Stimulated activated CD4-positive, alpha-beta T cell treated with anti-CD3 and anti-CD28 coated beads, TNF-alpha, amount 100 ng/mL, for 48 hours (primary cell): ENCODE measurements around the gene GRID2.

Source experiments
- DNase-seq, 3 donors: peaks; one replicate each; pipeline ENCODE4 v3.0.0-alpha.2; 2020; ENCODE audit warnings: low read depth in 3 of 3

The GRID2 gene

DNA sequence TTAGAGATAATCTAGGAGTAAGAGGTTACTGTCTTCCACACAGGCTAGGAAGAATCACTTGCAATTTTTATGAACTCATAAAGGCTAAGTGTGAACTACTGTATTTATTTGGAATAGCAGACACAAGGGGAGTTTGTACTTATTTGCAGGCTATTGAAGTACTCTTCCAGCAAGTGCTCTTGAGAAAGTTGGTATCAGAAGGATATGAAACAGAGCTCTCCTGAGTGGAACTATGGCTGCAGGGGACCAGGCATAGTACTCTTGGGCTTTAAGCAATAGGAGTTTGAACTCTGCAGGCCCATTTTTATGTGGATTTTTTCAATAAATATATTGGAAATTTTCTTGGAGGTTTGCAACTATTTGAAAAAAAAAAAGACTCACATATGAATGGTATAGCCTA, 768.5 kb downstream of the GRID2 start:
- no peak for DNase-seq

DNA sequence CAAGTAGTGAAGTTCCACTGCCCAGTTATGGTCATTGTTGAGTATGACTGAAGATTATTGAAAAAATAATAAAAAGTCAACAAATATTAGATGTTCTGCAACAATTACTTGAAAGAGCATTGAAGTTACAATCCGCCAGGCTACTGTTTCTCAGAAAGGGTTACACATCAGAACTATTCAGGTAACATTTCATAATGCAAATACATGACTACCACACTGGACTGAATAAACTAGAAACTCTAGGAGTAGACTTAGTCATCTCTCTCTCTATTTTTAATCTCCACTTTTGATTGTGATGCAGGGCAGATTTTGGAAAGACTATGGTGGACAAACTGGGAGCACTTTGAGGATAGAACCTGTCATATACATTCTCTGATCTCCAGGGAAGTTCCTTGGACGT, 776.5 kb downstream of the GRID2 start:
- DNase-seq = no peak

DNA sequence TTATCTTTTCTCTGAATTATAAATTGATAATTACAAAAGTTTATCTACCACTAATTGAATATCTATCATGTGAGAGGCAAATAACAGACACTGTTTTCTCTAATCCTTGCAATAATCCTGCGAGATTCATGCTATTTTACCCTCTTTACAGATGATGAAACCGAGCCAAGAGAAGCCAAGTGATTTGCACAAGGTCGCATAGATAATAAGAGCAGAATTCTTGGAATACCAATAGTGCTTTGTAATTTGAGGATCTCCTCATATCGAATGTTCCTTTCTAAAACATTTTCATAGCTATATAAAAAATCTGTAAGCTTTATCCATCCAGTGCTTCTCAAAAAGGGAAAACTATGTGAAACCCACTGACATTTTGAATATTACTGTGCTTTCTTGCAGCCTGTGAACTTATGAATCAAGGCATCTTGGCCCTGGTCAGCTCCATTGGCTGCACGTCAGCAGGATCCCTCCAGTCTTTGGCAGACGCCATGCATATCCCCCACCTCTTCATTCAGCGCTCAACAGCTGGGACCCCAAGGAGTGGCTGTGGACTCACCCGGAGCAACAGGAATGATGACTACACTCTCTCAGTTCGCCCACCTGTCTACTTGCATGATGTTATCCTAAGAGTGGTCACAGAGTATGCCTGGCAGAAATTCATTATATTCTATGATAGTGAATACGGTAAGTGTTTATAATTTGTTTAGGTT, 781.0 kb downstream of the GRID2 start:
- DNase-seq = no peak

DNA sequence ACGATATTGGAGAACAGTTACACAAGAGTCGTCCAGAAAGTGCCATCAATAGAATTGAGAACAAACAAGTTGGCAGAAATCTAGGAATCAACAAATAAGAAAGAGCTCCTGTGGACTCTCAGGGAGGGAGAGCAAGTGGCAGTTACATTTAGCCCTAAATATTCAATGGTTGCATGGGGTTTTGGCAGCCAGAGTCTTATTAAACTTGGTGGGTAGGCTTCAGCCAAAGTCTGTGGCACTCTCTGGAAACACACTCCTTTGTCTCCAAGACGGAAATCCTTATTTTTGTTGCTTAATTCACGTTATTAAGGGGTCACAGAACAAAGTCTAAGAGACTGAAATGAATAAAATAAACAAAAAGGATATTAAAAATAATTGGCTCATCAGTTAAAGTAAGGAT, 782.6 kb downstream of the GRID2 start:
- no peak for DNase-seq

DNA sequence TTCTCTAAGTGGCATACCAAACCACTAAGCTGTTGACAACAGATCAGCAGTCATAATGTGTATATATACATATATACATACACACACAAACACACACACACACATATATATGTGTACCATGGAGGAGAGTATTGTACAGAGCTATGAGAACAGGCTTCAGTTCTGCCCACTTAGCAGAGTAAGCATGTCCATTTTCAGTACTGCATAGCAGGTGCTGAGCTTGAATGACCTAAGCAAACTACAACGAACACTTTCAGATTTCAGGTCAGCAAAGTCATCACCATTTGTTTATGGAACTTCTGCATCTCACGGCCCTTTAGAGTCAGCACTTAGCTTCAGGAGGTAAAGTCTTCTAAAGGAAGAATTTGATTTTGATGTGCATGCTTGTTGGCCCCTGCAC, 789.0 kb downstream of the GRID2 start:
- DNase-seq = no peak

DNA sequence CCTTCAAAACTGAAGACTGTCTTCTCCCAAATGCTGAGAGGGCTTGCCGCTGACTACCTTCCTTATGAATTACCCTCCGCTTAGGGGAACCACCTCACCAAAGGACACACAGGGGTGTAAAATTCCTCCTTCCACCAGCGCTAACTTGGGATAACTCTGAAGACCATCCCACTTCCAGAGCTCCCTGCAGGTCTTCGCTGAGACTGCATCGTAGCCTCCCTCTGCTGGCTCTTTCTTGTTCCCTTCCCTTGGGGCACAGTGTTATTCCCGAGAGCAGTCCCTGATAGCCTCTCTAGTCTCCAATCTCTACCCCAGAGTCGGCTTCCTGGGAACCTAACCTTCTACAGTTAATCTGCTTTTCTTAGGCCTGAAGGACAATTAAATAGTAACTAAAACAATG, 799.3 kb downstream of the GRID2 start:
- DNase-seq = no peak

DNA sequence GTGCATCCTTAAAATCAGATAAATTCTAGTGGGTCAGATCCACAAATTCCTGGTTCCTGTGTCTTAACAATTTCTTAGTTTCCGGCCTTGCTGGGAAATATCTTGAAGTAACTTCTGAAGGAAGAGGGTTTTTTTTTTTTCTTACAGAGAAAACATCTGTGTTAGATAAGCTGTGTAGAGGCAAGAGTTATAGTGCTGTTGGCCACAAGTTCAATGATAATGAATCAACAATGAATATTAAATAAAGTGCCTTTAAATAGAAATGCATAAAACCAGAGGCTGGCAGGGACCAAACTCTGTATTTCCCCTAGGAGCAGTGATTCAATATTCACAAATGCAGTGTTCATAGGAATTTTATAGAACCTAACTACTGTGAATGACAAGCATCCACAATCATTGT, 812.9 kb downstream of the GRID2 start:
- DNase-seq = no peak

DNA sequence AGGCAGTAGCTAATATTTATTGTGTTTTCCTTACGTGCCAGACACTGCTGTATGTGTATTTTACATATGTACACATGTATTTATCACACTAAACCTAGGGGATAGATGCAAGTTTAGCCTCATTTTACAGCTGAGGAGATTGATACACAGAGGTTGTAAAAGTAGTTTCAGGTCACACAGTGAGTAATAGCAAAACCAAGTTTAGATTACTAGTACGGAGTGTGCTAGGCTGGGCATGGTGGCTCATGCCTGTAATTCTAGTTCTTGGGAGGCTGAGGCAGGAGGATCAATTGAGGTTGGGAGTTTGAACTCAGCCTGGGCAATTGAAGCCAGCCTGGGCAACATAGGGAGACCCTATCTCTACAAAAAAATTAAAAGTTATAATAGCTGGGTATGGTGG, 823.7 kb downstream of the GRID2 start:
- no peak for DNase-seq

DNA sequence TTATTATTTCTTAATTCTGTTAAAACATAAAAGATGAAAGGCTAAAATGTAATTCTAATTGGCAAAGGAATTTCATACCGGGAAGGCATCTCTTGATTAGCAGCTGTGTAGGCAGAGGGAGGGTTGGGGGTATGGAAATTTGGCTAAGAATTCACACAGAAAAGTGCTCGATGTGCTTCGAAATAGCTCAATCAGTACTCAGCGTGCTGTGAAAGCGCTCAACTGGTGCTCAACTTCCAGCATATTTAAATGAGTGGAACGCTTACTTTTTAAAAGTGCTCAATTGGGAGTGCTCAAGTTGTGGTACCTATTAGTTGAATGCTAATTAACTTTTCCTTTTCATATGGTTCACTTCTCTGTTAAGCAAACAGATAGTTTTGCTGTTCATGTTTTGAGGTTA, 828.9 kb downstream of the GRID2 start:
- DNase-seq = no peak

DNA sequence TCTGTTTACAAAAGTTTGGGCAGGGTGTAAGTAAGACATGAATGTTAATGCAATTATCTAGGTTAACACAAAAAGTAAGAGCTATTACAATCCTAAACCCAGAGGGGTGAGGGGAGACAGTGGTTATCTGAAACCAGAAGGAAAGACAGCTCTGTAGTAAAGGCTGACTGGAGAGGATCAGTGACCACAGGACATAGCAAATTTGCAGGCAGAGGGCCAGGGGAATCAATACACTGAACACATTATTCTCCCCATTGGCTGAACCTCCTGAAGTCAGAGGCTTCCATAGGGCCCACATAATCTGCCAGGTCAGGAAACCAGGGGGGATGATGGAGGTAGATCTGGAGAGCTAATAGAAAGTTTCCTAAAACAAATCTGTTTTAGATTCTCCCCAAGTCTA, 835.4 kb downstream of the GRID2 start:
- no peak for DNase-seq

DNA sequence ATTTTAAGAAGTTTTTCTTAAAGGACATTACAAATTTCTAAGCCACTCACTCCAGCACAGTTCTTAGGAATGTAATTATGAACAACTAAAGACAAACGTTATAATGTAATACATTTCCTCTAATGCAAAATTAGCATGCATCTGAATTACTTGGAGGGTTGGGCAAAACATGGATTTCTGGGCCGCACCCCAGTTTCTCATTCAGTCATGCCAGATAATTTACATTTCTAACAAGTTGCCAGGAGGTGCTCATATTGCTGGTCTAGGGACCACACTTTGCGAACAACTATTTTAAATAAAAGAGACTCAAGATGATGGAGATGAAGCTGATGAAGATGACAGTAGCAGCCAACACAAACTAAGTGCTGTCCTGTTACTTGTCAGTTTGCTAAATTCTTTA, 840.1 kb downstream of the GRID2 start:
- no peak for DNase-seq

DNA sequence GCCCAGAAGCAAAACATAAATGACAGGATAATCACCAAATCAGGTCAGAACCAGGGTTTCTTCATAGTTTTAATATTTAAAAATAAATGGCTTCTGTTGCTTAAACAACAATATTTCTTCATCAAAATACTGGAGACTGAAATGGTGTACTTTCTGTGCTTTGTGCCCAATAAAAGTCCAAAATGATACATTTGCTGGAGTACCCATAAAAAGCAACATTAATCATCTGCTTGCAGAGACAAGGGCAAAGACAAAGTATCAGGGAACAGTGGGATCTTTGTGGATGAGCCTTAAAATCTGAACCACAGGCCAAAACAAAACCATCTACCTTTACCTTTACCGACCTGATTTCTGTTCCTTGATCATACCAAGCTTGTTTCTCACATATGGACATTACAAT, 840.9 kb downstream of the GRID2 start:
- no peak for DNase-seq

DNA sequence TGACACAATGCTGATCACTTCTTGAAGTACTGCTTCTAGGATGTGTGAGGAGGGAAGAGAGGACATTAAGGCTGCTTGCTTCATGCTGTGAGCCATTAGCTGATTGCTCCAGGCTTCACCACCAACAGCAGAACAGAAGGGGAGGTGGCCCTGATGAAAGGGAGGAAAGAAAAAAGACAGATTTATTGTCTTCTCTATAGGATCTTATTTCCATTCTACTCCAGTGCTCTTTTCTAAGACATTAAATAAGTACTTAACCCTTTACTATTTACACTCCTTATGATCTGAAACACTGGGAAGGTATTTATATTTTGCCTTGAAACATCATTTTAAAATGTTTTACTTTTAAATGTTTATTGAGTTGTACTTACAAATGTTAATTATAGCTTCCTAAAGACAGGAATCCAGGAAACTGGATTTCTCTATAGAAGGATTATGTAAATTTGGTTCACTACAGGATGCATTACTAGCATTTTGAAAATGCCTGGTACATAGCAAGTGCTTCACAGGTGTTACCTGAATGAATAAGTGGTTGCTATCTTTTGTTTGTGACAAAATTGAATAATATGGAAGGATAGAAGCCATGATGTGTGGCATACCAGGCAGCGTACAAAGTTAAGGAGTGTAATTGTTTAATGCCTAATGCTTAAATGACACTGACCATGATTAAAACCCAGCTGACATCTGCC, 843.9 kb downstream of the GRID2 start:
- DNase-seq = no peak

DNA sequence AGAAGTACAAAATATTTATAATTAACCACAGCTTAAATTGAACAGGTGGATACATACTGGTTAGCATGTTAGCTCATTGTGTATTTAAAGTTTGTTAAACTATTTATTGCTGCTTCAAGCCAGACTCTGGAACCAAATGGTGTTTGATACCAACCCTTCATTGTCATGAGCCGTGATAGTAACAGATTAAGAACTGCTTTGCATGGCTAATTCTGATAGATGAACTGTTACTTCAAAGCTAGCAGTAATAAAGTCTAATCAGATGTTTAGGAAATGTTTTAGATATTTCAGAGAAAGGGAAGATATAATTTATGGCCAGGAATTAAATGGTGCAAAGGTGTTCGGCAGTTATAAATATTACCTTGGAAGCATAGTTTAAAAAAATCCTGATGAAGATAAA, 848.7 kb downstream of the GRID2 start:
- no peak for DNase-seq

DNA sequence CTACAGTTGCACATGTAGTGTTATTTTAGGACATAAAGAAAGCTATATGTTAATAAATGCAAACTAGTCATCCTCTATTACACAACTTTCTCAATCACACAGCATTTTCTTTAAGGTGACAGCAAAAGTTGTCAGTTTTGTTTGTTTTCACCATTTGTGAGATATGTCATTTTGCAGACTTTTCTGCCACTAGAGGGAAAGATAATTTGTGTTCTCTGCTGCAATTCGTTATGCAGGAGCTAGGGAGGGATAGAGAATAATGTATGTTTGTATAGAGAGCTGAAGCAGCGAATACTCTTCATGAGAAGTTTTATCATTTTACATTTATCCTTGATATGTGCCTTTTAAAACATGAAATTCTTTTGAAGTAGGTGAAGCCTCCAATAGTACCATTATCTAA, 854.2 kb downstream of the GRID2 start:
- DNase-seq = no peak

DNA sequence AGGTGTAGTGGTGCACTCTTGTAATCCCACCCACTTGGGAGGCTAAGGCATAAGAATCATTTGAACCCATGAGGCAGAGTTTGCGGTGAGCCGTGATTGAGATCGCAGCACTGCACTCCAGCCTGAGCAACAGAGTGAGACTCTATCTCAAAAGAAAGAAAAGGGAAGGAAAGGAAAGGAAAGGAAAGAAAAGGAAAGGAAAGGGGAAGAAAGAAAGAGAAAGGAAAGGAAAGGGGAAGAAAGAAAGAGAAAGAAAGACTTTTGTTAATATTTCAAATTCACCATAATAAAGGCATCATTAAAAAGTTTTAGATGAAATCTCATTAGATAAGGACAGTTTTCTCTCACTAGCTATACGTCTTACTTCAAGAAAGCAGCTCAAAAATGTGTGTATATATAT, 864.3 kb downstream of the GRID2 start:
- no peak for DNase-seq

DNA sequence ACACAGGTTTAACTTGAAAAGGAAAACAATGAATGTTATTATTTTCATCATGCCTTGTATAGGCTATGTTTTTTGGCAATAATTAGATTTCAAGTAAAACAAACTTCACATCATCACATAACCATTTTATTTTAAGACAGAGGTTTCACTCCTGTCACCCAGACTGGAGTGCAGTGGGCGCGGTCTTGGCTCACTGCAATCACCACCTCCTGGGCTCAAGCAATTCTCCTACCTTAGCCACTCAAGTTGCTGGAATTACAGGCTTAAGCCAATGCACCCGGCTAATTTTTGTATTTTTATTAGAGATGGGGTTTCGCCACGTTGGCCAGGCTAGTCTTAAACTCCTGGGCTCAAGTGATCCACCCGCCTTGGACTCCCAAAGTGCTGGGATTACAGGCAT, 866.2 kb downstream of the GRID2 start:
- no peak for DNase-seq

DNA sequence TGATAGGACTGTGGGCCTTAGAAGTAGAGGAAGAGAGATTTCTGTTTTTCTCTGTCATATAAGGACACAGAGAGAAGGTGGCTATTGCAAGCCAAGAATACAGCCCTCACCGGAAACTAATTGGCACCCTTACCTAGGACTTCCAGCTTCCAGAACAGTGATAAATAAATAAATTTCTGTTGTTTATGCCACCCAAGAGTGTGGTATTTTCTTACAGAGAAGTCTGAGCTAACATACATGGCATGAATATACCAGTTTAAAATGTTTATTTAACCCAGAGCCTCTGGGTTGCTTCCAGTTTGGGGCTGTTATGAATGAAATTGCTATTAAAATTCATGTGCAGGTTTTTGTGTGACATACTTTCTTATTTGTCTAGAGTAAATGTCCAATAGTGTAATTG, 870.8 kb downstream of the GRID2 start:
- DNase-seq = no peak

DNA sequence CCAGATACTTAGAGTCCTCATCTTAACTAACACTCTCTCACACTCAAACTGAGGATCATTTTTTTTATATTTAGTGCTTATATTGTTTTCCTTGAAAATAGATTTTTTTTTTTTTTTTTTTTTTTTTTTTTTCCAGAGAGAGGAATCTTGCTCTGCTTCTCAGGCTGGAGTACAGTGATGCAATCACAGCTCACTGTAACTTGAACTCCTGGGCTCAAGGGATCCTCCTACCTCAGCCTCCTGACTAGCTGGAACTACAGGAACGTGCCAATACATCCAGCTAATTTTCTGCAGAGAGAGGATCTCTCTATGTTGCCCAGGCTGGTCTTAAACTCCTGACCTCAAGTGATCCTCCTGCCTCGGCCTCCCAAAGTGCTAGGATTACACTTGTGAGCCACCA, 874.5 kb downstream of the GRID2 start:
- DNase-seq = no peak

DNA sequence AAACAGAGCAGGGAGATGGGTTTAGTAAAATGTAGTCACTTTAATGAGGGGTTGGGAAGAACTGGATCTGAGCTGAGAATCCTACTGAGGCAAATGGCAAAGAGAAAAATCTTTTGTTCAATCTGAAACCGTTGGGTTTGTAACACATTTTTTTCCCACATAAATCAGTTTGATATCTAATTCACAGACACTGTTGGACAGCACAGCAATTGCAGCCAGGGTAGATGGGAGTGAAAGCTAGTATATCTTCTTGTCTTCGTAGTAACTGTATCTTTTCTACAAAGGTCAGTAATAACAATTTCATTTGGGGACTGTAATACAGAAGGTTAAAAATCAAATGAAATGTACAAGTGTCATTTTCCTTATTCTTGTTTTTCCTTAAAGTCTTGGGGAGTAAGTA, 875.3 kb downstream of the GRID2 start:
- DNase-seq = no peak

DNA sequence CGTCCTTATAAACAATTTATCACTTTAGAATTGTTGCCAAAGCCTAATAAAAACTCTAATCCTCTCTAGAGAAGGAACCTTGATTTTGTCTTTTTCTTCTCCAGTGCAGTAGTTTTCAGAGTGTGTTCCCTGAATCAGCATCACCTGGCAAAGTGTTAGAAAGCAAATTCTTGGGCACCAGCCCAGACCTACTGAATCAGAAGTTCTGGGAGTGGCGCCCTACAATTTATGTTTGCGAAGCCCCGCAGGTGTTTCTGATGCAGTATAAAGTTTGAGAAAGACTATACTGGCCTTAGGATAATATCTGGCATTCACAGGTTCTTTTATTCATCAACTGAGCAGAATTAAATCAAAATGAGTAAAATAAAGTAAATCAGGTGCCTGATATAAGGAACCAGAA, 879.0 kb downstream of the GRID2 start:
- no peak for DNase-seq

DNA sequence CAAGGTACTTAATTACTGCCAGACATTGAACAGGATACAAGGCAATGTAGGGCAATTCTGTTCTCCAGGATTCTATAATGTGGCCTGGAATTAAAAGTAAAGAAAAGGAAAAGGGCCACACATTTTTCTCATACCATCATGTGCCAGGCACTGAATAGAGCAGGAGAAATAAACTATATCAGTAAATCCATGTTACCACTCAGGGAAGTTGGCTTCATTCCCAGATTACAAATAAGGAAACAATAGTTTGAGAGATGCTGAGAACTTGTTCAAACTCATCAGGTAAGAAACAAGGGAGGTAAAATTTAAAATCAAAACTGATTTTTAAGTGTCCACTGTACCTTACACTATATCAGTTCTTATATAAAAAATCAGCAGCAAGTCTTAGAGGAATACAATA, 879.8 kb downstream of the GRID2 start:
- DNase-seq = no peak

DNA sequence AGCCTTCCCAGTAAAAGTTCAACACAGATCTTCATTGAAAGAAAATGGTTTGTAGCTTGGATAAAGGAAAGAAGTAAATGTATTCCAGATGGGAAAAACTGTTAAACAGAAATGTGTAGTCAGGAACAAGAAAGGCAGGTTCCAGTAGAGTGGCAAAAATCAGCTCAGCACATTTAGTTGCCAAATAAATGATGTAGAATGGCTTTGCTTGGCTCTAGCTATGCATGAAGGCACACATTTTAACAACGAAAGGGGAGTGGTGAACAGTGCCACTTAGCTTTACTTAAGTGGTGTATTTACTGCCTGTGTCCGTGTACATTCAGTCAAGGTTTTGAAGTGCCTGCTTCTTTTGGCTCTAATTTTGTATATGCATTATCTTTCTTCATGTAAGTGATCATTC, 880.3 kb downstream of the GRID2 start:
- no peak for DNase-seq

DNA sequence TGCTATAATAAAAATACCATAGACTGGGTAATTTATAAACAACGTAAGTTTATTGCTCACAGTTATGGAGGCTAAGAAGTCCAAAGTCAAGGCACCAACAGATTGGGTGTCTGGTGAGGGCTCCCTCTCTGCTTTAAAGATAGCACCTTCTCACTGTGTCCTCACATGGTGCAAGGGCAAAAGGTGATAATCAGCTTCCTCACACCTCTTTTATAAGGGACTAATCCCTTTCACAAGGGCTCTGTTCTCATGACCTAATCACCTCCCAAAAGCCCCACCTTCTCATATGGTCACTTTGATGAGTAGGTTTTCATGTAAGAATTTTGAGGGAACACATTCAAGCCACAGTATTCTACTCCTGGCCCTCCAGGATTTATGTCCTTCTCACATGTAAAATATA, 883.1 kb downstream of the GRID2 start:
- DNase-seq = no peak
